Sigmoid colon (tissue), 7 donors: ENCODE measurements around the gene PON3. TPM values are rescaled to one million over a fixed set of nuclear protein-coding genes. Genes with fewer than 3 reads are reported as not detected.

ENCODE experiments used
- DNase-seq: peaks from one replicate; pipeline ENCODE4 v3.0.0-alpha.2; 2019
- H3K27ac ChIP-seq, 4 donors: fragments of 200-600 bp; sonication (generic); one replicate each; pipeline ENCODE4 v1.5.1; 2016 to 2019; ENCODE audit warnings: mild to moderate bottlenecking in 1 of 4
- H3K27me3 ChIP-seq, 3 donors: fragments of 200-600 bp; sonication (generic); one replicate each; pipeline ENCODE4 v1.5.1; 2019; ENCODE audit warnings: mild to moderate bottlenecking in 1 of 3
- H3K36me3 ChIP-seq, 4 donors: fragments of 200-600 bp; sonication (generic); one replicate each; pipeline ENCODE4 v1.5.1; 2016 to 2019
- H3K4me1 ChIP-seq, 4 donors: fragments of 200-600 bp; sonication (generic); one replicate each; pipeline ENCODE4 v1.5.1; 2017 to 2019
- H3K4me3 ChIP-seq, 4 donors: fragments of 200-600 bp; sonication (generic); one replicate each; pipeline ENCODE4 v1.5.1; 2017 to 2019; ENCODE audit warnings: mild to moderate bottlenecking in 2 of 4, moderate library complexity in 1 of 4
- H3K9me3 ChIP-seq, 4 donors: fragments of 200-600 bp in 3 of 4; sonication (generic) in 3 of 4; one replicate each; pipeline versions ENCODE4 v1.5.1 to v1.6.1; 2013 to 2019
- EP300 ChIP-seq, 4 donors: sonication (generic); formaldehyde crosslinking; IDR thresholded peaks; one replicate each; pipeline ENCODE4 v1.6.1; 2017; ENCODE audit warnings: antibody characterized with exemption in 4 of 4
- POLR2A ChIP-seq, 2 donors: fragments of 450-650 bp; IDR thresholded peaks; one replicate each; pipeline ENCODE4 v1.6.1; 2016; ENCODE audit warnings: antibody characterized with exemption in 2 of 2, mild to moderate bottlenecking in 2 of 2, moderate library complexity in 2 of 2
- POLR2AphosphoS5 ChIP-seq, 4 donors: sonication (generic); formaldehyde crosslinking; IDR thresholded peaks; one replicate each; pipeline ENCODE4 v1.6.1; 2017; ENCODE audit warnings: antibody characterized with exemption in 4 of 4
- WGBS, 2 donors: extraction: QIAGEN DNeasy Blood & Tissue Kit; methylation state at CpG; one replicate each; pipeline ENCODE4 v1.1.7; 2013; 5-methylcytosine and 5-hydroxymethylcytosine counted together
- intact Hi-C: fragments of 100-400 bp; cut with DNase I; formaldehyde crosslinking; loops from one replicate; pipeline ENCODE4 v1.15.1; 2023
- polyA plus RNA-seq, 3 donors: library from polyadenylated mRNA; stranded (reverse); fragments of 200-250 nt; gene quantifications; one replicate each; pipeline ENCODE4 v1.2.3, GENCODE V29; 2013
- total RNA-seq, 4 donors: library from RNA; depleted of rRNA; stranded (reverse); fragments of >200 nt; gene quantifications; one replicate each; pipeline ENCODE4 v1.1.0, GENCODE V29; 2016
- TF ChIP-seq, protein P1 (sequence below), 4 experiments: fragments of 450-650 bp in 3 of 4; fragments of 200-600 bp in 1 of 4; IDR thresholded peaks; one replicate each; pipeline ENCODE4 v1.5.1; 2016 to 2019; ENCODE audit warnings: antibody characterized with exemption in 4 of 4, mild to moderate bottlenecking in 3 of 4, moderate library complexity in 2 of 4
- donor health status: healthy with polysubstance abuse.
- donor health status: Bipolar disorder and iron deficiency.
- donor health status: healthy.

The PON3 gene
- total and polyA plus RNA-seq, 7 donors, result 0.68 to 2.3 (median 1.7) TPM

DNA sequence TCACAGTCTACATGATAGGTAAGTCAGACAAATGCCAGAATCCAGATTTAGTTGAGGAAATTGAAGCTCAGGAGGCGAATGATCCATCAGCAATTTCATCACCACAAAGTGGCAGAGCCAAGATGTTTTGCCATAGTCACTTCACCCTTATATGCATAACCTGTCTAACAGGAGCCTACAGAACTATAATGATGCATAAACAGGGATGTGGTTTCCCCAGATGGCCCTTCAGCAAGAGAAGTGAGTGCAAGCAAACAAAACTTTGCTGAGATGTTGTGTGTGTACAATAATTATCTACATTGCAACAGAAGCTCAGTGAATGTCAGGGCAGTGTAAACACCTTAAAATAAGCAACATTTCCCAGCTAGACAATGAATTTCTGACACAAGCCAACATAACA is 28.6 kb downstream of the PON3 start:
- Histone ChIP-seq H3K36me3 (no peaks in the 10 kb centered on the region), H3K4me3 (no peak overlapping the region), H3K27me3 (no peaks in the 10 kb centered on the region), H3K27ac (no peak overlapping the region), H3K9me3 (no peaks in the 10 kb centered on the region), H3K4me1 (no peaks in the 10 kb centered on the region)
- DNase-seq, result no peak
- intact Hi-C loops, result no loop called here
- TF ChIP-seq, protein P1, sequence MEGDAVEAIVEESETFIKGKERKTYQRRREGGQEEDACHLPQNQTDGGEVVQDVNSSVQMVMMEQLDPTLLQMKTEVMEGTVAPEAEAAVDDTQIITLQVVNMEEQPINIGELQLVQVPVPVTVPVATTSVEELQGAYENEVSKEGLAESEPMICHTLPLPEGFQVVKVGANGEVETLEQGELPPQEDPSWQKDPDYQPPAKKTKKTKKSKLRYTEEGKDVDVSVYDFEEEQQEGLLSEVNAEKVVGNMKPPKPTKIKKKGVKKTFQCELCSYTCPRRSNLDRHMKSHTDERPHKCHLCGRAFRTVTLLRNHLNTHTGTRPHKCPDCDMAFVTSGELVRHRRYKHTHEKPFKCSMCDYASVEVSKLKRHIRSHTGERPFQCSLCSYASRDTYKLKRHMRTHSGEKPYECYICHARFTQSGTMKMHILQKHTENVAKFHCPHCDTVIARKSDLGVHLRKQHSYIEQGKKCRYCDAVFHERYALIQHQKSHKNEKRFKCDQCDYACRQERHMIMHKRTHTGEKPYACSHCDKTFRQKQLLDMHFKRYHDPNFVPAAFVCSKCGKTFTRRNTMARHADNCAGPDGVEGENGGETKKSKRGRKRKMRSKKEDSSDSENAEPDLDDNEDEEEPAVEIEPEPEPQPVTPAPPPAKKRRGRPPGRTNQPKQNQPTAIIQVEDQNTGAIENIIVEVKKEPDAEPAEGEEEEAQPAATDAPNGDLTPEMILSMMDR (IDR thresholded peaks at IDR 0.05), result no peak
- TF ChIP-seq EP300 (IDR thresholded peaks at IDR 0.05) (no peak), POLR2AphosphoS5 (IDR thresholded peaks at IDR 0.05) (no peak), POLR2A (IDR thresholded peaks at IDR 0.05) (no peak)
- WGBS, 2 donors, result 81 to 92% methylated on average over 1 of the region's 1 CpG

DNA sequence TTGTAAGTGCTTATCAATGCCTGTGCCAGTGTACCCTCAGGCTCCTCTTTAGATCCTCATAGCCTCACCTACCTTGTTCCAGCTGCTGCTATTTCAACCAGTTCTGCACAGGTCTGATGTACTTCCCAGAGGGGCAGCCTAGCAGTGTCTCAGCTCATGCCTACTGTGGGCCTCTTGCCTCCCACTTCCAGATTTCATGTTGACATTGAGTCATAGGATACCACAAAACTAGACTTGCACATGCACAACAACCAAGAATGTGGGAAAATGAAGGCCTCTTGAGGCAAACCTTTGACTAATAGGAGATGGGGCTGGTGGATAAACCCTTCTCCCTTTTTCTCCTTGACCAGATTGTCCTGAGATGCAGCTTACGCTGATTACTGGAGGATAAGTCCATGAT is 31.0 kb downstream of the PON3 start:
- DNase-seq, result no peak
- no peak overlapping the region for H3K4me3 ChIP-seq
- no peaks in the 10 kb centered on the region for H3K4me1 ChIP-seq
- intact Hi-C loops, result no loop called here
- no peaks in the 10 kb centered on the region for H3K36me3 ChIP-seq
- H3K27me3 ChIP-seq, result no peaks in the 10 kb centered on the region
- no peak overlapping the region for H3K27ac ChIP-seq
- TF ChIP-seq POLR2AphosphoS5 (IDR thresholded peaks at IDR 0.05), result no peak
- TF ChIP-seq EP300 (IDR thresholded peaks at IDR 0.05), result no peak
- no peak for TF ChIP-seq POLR2A (IDR thresholded peaks at IDR 0.05)
- TF ChIP-seq, protein P1 (IDR thresholded peaks at IDR 0.05), result no peak
- H3K9me3 ChIP-seq, result no peaks in the 10 kb centered on the region
- WGBS, 2 donors, result 94 to 100% methylated on average over 1 of the region's 1 CpG

DNA sequence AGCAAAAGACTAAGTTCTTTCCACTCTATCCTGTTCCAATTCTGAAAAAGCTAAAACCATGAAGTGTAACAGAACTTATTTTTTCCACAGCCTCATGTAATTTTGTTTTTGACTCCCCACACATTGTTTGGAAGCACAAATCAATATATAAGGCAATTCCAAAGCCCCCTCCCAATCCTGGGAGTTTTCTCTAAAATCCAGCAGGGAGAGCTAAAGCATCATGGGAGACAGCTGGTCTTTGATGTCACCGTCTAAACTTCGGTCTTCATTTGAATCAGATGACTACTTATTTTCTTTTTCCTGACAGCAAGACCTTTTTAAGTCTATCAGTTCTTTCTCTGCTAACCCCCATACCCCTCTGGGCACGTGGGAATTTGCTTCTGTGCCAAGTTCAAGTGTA is 38.6 kb downstream of the PON3 start:
- H3K27me3 ChIP-seq, result no peaks in the 10 kb centered on the region
- 33 to 48% methylated on average over 3 of the region's 3 CpGs for WGBS, 2 donors
- no peak overlapping the region for H3K4me3 ChIP-seq
- DNase-seq, result no peak
- no peaks in the 10 kb centered on the region for H3K4me1 ChIP-seq
- intact Hi-C loops, result loop anchor here (10.0 kb wide), 1 partner anchor 117 kb away; no protein-coding TSS in a partner anchor
- TF ChIP-seq, protein P1 (IDR thresholded peaks at IDR 0.05), result no peak
- no peak for TF ChIP-seq EP300 (IDR thresholded peaks at IDR 0.05)
- no peak for TF ChIP-seq POLR2A (IDR thresholded peaks at IDR 0.05)
- TF ChIP-seq POLR2AphosphoS5 (IDR thresholded peaks at IDR 0.05), result no peak
- no peak overlapping the region for H3K27ac ChIP-seq
- peaks cover 0 to 4% (median 0%) of the 10 kb centered on the region in 4 donors for H3K9me3 ChIP-seq
- no peaks in the 10 kb centered on the region for H3K36me3 ChIP-seq

DNA sequence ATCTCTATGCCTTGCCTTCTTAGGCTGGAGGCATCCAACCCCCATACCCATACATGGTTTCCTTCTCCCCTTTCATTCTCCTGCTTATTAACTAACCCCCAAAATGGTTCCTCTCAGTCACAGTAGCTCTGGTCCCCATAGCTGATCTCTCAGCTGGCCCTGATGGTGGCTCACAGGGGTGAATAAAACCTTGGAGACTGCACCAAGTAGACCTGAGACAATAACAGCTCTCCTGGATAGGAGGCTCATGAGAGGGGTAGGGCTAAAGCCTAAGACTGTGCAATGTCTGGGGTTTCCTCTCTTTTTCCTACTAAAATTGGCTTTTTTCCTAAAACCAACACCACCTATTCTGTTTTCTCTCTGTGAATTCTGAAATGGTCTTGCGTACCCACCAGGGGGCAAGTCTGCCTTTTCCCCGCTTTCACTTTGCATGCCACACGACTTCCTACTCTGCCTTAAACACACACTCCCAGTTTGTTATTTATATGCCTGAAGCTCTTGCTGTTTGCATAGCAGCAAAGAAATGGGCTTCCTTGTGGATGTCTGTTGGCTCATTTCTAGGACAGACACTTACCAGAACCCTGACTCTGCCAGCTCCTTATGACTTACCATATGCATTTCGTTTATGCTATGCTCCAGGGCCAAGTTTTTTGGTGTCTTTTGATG is 53.4 kb downstream of the PON3 start:
- no peak for DNase-seq
- Histone ChIP-seq H3K4me1 (no peaks in the 10 kb centered on the region), H3K36me3 (no peaks in the 10 kb centered on the region), H3K27ac (no peak overlapping the region), H3K27me3 (no peaks in the 10 kb centered on the region), H3K9me3 (no peaks in the 10 kb centered on the region), H3K4me3 (no peak overlapping the region)
- 78 to 81% methylated on average over 4 of the region's 4 CpGs for WGBS, 2 donors
- TF ChIP-seq POLR2AphosphoS5 (IDR thresholded peaks at IDR 0.05), result no peak
- TF ChIP-seq POLR2A (IDR thresholded peaks at IDR 0.05), result no peak
- TF ChIP-seq, protein P1 (IDR thresholded peaks at IDR 0.05), result no peak
- no peak for TF ChIP-seq EP300 (IDR thresholded peaks at IDR 0.05)
- intact Hi-C loops, result no loop called here

DNA sequence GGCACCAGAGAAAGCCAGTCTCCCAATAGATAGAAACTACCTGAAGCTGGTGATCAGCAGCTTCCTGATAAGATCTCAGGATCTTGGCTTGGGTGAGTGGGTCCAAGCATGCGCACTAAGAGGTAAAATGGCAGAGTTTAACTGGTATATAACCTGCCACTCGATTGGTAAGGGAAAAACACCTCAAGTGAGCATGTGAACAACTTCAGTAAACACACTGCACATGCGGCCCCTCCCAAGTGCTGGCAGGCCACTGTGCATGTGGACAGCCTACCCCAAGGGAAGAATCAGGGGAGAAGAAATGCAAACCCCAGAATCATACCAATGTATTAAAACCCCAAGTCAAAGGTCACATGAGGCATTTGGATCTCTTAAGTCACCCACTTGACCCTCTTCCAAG is 54.1 kb downstream of the PON3 start:
- intact Hi-C loops, result no loop called here
- TF ChIP-seq POLR2AphosphoS5 (IDR thresholded peaks at IDR 0.05), result no peak
- TF ChIP-seq, protein P1 (IDR thresholded peaks at IDR 0.05), result no peak
- no peak for TF ChIP-seq POLR2A (IDR thresholded peaks at IDR 0.05)
- no peak for TF ChIP-seq EP300 (IDR thresholded peaks at IDR 0.05)
- H3K27me3 ChIP-seq, result no peaks in the 10 kb centered on the region
- WGBS, 2 donors, result 70 to 88% methylated on average over 3 of the region's 3 CpGs
- no peak overlapping the region for H3K4me3 ChIP-seq
- DNase-seq, result no peak
- H3K4me1 ChIP-seq, result no peaks in the 10 kb centered on the region
- H3K36me3 ChIP-seq, result no peaks in the 10 kb centered on the region
- H3K9me3 ChIP-seq, result no peaks in the 10 kb centered on the region
- no peak overlapping the region for H3K27ac ChIP-seq
